Measurements from ENCODE around the gene RPL6. TPM values are rescaled to one million over a fixed set of nuclear protein-coding genes. Genes with fewer than 3 reads are reported as not detected.

Gene RPL6
- total and polyA plus RNA-seq, 10 of the 15 experiments (the other 5 are each of a cell fraction or from before 2014, with no cell fraction given): 801 to 3,690 (median 2,265) TPM

- SMC1A ChIA-PET (ENCODE audit: uncharacterized antibody, unreplicated experiment): no interaction called here
- intact Hi-C loops (cut with micrococcal nuclease; ENCODE audit: unreplicated experiment): no loop called here
- no peaks in the 10 kb centered on the region; a peak in 1 of 4 replicates for H3K36me3 ChIP-seq (ENCODE audit: control insufficient read depth in 2 of 2, insufficient read depth in 2 of 2, low read length in 1 of 2)
- ATAC-seq (no peak), FAIRE-seq (no peak), DNase-seq (ENCODE audit: low read depth, low spot score) (no peak)
- H3K4me2 ChIP-seq (ENCODE audit: control insufficient read depth, insufficient read depth): no peak overlapping the region
- no peaks in the 10 kb centered on the region for H4K20me1 ChIP-seq (ENCODE audit: control insufficient read depth, insufficient read depth)
- 98% methylated on average over 2 of the region's 2 CpGs for WGBS (ENCODE audit: insufficient coverage, insufficient replicate concordance, low lambda C conversion rate, missing lambda C conversion rate)
- in situ Hi-C loops (cut with MboI): no loop called here
- no peak overlapping the region for H3K4me3 ChIP-seq
- no peak overlapping the region for H3K27ac ChIP-seq (ENCODE audit: control insufficient read depth, insufficient read depth)
- H3K27me3 ChIP-seq (replicated peaks in 1 of 2; ENCODE audit: control insufficient read depth in 2 of 2, insufficient read depth in 2 of 2, low read length in 1 of 2): no peaks in the 10 kb centered on the region
- TF ChIP-seq RBBP5 (conservative IDR thresholded peaks at IDR 0.05) (no peak), IKZF1 (conservative IDR thresholded peaks at IDR 0.05) (no peak), SMAD5 (IDR thresholded peaks at IDR 0.05; ENCODE audit: low read depth) (no peak), CHD1 (IDR thresholded peaks at IDR 0.05; ENCODE audit: low read depth, low read length) (no peak), MTA3 (IDR thresholded peaks at IDR 0.05; ENCODE audit: borderline replicate concordance, low read length) (no peak), USF1 (IDR thresholded peaks at IDR 0.05; ENCODE audit: borderline replicate concordance, extremely low read length, insufficient read depth, low read depth, low read length) (no peak), IRF5 (IDR thresholded peaks at IDR 0.05; ENCODE audit: borderline replicate concordance) (no peak), ATF7 (IDR thresholded peaks at IDR 0.05; ENCODE audit: low read depth) (no peak)
- no peak overlapping the region for H2AFZ ChIP-seq (ENCODE audit: control insufficient read depth, low read depth, low read length)
- RAD21 ChIA-PET (ENCODE audit: unreplicated experiment): no interaction called here
- CTCF ChIA-PET: no interaction called here
- H3K9me3 ChIP-seq (replicated peaks; ENCODE audit: control insufficient read depth, insufficient read depth, low read length): no peaks in the 10 kb centered on the region
- BruUV-seq (replicated peaks): no TSS peak
- no peak overlapping the region for H3K9ac ChIP-seq (ENCODE audit: control insufficient read depth, insufficient read depth, low read length)
- H3K79me2 ChIP-seq (ENCODE audit: control insufficient read depth, insufficient read depth, low read length): peaks cover 19% of the 10 kb centered on the region
- H3K4me1 ChIP-seq (ENCODE audit: control insufficient read depth, insufficient read depth, low read length): no peaks in the 10 kb centered on the region
- POLR2A ChIA-PET: no interaction called here
These were observed 24.1 kb upstream of the RPL6 start for GRCh38 chr12:112433551-112433950.

Data from GM12878 (cell line).